Jurkat, Clone E6-1 (cell line): ENCODE data around the gene ZDHHC11.
"Not testable (repeated sequence)": the region's sequence is repeated elsewhere in the genome, so short reads cannot be mapped to it uniquely, and the experiment has no call there.

ENCODE experiments used
- DNase-seq: peaks from one replicate; pipeline ENCODE4 v3.0.0-alpha.2; 2011; ENCODE audit warnings: low read depth, low spot score
- H3K4me3 ChIP-seq: 2 replicates; pipeline ENCODE4 v1.5.1; 2011; ENCODE audit warnings: mild to moderate bottlenecking, low read length, control low read depth, moderate library complexity

Gene ZDHHC11

DNA sequence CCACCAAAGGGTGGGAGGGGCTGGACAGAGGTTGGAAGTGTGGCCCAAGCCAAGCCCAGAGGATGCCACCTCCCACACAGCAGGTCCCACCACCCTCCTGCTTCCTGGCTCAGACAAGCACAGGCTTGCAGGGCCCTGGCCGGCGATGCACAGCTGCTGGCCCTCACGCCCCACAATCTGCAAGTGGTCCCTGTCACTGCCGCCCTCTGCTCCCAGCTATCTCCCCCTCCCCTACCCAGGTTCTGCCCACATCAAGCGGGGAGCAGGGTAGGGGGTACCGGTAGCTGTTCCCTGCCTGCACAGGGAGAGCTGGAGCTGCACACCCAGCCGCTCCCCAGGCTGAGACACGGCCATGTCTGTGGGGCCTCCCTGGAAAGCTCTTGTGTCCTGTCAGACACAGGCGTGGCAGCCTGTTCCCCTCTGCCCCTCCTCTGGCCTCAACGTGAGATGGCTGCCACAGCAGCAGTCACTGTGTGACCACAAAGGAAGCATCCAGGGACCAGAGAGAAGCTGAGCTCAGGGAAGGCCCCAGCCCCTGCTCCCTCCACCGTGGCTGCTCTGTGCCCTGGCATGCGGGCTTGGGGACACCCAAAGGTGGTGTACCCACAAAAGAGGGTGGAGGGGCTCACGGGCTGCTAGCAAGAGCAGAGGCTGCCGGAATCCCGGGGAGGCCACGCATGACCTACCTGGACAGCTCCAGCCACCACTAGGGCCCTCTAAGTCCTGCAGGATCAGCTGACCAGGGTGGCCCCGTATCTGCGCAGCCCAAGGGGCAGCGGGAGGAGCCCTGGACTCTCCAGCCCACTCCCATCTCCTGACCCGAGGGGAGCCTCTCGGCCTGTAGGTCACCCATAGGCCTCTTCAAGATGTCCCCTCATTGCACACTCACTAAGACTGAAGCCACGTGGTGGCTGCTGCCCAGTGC is 10.9 kb upstream of the ZDHHC11 start:
- no peak for DNase-seq

DNA sequence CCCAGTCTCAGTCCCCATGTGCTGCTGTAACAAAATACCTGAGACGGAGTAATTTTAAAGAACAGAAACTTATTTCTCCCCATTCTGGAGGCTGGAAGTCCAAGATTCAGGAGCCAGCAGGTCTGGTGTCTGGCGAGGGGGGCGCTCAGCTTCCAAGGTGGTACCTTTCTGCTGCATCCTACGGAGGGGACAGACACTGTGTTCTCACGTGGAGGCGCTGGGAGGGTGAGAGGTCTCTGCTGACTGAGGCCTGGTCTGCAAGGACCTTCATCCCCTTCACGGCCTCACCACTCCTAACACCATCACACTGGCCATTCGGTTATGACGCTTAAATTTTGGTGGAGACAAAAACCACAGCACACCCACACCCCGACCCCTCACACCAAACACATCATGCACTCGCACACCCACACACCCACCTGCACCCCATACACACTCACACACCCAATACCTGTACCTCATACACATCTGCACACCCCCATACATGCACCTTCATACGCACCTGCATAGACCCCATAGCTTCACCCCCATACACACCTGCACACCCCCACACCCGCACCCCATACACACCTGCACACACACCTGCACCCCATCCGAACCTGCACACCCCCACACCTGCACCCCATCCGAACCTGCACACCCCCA is 9.8 kb upstream of the ZDHHC11 start:
- no peak overlapping the region for H3K4me3 ChIP-seq
- DNase-seq: no peak

More for the DNA sequence above, 10.9 kb upstream of the ZDHHC11 start:
- no peak overlapping the region for H3K4me3 ChIP-seq

DNA sequence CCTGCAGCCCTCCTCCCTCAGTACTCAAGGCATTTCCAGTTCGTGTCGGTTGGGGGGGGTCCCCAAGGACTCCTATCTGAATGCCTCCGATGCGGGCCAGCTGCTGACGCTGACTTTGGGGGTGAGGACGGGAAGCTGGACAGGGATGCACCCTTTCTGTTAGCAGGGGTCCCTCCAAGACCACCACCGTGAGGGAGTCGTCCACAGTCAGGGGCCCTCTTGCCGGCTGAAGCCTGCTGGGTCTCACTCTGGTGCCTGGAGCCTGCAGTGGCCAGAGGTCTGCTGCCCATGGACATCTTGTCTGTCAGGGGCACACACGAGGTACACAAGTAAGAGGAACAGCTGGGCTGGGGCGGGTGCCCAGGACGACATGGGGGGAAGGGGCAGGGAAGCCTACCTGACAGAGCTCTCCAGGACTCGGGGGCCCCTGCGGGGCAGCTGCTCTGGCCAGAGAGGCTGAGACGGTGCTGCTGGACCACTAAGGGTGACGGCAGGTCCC is 9.1 kb upstream of the ZDHHC11 start:
- DNase-seq: no peak
- H3K4me3 ChIP-seq: no peak overlapping the region

DNA sequence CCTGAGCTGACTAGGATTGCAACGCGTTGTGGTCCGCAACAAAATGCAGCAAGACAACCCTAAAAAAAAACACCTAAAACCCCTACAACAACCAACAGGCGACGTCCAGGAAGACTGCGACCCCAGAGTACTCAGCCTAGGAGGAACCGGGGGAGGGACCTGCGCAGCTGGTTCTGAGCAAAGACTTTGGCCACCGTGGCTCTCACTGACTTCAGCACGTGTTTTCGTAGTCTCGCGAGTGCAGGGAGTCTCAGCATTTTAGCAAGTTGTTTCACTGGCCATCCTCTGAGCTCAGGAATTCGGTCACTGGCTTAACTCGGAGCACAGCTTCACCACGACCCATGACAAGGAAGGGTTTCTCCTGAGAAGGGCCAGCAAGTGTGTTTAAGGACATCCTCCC is 8.6 kb upstream of the ZDHHC11 start:
- no peak for DNase-seq
- H3K4me3 ChIP-seq: no peak overlapping the region

DNA sequence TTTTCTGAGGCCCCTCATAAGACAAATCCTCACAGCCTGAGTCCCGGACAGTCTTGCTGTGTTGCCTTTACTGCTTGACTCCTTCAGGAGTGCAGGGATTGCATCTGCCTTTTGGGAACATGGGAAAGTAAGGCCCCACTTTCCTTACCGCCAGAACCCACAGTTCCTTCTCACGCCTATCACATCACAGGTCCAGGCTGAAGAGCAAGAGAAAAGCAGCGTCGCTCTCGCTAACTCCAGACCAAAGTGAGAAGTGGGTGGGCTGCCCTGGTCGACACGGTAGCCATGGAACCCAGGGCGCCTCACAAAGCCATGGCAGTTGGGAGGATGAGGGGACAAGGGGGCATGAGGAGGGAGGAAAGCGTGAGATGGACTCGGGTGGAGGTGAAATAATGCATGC is 7.9 kb upstream of the ZDHHC11 start:
- no peak for DNase-seq
- no peak overlapping the region for H3K4me3 ChIP-seq

DNA sequence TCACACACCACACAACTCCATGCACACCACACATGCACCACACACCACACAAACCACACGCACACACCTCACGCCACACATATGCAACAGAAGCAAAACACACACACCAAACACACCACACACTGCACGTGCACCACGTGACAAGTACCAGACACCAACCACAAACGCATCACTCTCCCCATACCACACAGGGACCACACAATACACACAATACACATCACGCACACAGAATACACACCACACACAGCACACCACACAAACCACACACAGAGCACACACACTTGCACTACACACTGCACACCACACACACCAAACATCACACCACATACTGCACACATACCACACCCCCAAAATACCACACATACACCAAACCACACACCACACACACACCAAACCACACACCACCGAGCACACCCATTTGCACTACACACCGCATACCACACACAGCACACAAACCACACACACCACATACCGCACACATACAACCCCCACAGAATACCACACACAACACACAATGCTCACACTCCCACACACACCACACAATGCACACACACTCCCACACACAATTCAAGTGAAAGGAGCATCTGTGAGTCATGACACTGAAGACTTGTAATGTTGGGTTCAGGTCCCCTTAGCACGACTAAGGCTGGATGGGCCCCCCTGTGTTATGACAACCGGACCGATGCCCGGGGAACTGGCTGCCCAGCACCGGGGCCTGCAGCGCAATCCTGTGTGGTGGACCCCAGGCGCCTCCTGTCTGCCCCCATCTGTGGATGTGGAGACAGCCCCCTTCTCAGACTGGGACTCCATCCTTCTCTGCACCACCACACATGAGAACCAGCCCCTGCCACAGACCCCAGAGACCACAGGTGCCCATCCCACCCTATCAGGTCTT is 6.0 kb upstream of the ZDHHC11 start:
- peak; percentile 21 for DNase-seq
- no peak overlapping the region for H3K4me3 ChIP-seq

DNA sequence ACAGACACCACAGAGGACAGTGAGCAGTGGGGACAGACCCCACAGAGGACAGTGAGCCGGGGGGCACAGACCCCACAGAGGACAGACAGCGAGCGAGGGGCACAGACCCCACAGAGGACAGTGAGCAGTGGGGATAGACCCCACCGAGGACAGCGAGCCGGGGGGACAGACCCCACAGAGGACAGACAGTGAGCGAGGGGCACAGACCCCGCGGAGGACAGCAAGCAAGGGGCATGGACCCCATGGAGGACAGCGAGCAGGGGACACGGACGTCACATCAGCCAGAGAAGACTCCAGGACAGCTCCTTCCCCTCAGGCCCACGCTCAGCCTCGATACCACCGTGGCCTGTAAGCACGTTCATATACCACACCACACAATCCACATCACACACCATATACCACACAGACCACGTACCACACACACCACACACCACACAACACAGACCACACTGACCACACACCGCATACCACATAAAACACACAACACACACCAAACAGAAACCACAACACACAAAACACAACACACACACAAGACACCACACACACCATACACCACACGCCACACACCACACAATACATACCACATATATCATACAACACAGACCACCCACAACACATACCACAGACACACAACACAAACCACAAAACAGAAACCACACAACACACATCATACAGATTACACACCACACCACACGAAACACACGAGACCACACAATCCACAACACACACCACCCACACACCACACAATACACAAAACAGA is 5.2 kb upstream of the ZDHHC11 start:
- H3K4me3 ChIP-seq: no peak overlapping the region
- DNase-seq: peak; percentile 55

DNA sequence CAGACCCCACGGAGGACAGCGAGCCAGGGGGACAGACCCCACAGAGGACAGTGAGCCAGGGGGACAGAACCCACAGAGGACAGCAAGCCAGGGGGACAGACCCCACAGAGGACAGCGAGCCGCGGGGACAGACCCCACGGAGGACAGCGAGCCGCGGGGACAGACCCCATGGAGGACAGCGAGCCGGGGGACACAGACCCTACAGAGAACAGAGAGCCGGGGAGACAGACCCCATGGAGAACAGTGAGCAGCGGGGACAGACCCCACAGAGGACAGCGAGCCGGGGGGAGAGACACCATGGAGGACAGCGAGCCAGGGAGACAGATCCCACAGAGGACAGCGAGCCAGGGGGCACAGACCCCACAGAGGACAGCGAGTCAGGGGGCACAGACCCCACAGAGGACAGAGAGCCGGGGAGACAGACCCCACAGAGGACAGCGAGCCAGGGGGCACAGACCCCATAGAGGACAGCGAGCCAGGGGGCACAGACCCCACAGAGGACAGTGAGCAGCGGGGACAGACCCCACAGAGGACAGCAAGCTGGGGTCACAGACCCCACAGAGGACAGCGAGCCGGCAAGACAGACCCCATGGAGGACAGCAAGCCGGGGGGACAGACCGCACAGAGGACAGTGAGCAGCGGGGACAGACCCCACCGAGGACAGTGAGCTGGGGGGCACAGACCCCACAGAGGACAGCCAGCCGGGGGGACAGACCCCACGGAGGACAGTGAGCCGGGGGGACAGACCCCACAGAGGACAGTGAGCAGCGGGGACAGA is 4.4 kb upstream of the ZDHHC11 start:
- DNase-seq: no peak
- no peak overlapping the region for H3K4me3 ChIP-seq

DNA sequence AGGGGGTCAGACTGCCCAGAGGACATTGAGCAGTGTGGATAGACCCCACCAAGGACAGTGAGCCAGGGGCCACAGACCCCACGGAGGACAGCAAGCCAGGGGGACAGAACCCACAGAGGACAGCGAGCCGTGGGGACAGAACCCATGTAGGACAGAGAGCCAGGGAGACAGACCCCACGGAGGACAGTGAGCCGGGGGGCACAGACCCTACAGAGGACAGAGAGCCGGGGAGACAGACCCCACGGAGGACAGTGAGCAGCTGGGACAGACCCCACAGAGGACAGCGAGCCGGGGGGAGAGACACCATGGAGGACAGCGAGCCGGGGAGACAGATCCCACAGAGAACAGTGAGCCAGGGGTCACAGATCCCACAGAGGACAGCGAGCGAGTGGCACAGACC is 3.4 kb upstream of the ZDHHC11 start:
- H3K4me3 ChIP-seq: no peak overlapping the region
- no peak for DNase-seq

DNA sequence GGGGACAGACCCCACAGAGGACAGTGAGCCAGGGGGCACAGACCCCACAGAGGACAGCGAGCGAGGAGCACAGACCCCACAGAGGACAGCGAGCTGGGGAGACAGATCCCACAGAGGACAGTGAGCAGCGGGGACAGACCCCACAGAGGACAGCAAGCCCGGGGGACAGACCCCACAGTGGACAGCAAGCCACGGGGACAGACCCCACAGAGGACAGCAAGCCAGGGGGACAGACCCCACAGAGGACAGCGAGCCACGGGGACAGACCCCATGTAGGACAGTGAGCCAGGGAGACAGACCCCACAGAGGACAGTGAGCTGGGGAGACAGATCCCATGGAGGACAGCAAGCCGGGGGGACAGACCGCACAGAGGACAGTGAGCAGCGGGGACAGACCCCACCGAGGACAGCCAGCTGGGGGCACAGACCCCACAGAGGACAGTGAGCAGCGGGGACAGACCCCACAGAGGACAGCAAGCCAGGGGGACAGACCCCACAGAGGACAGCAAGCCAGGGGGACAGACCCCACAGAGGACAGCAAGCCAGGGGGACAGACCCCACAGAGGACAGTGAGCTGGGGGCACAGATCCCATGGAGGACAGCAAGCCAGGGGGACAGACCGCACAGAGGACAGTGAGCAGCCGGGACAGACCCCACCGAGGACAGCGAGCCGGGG is 2.8 kb upstream of the ZDHHC11 start:
- H3K4me3 ChIP-seq, DNase-seq: not testable (repeated sequence)

DNA sequence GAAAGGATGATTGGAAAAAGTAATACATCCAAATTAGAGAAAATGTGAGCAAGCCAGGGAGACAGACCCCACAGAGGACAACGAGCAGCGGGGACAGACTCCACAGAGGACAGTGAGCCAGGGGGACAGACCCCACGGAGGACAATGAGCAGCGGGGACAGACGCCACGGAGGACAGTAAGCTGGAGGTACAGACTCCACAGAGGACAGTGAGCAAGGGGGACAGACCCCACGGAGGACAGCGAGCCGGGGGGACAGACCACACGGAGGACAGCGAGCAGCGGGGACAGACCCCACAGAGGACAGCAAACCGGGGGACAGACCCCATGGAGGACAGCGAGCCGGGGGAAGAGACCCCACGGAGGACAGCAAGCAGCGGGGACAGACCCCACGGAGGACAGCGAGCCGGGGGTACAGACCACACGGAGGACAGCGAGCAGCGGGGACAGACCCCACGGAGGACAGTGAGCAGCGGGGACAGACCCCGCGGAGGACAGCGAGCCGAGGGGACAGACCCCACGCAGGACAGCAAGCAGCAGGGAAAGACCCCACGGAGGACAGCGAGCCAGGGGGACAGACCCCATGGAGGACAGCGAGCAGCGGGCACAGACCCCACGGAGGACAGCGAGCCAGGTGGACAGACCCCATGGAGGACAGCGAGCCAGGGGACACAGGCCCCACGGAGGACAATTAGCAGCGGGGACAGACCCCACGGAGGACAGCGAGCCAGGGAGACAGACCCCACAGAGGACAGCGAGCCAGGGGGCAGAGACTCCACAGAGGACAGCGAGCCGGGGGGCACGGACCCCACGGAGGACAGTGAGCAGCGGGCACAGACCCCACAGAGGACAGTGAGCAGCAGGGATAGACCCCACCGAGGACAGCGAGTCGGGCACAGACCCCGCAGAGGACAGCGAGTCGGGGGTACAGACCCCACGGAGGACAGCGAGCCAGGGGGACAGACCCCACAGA is 1.9 kb upstream of the ZDHHC11 start:
- DNase-seq: no peak
- H3K4me3 ChIP-seq: no peak overlapping the region

DNA sequence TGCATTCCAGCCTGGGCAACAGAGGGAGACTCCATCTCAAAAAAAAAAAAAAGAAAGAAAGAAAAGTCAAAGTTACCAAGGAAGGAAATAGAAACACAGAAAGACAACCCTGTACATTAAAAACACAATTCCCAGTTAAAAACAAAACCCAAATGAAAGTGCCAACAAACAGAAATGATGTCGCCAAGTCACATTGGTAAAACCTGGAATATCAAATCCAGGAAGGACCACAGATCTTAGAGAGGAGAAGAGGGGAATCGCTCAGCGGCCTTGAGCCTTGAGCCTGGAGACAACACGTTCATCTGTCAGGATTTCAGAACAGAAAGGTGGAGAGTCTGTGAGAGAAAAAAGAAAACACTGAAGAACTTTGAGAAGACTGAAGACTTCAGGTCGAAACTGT is 1.2 kb upstream of the ZDHHC11 start:
- DNase-seq: no peak

DNA sequence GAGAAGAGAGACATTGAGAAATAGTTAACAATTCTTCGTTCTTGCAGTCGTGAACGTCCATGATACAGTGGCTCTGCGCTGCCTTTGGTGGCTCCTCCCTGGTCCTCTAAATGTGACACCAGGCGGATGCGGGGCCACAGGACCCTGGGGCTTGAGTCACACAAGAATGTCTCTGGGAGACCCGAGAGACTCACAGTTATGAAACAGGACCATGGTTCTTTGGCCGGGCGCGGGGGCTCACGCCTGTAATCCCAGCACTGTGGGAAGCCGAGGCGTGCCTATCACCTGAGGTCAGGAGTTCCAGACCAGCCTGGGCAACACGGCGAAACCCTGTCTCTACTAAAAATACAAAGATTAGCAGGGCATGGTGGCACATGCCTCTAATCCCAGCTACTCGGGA is 767 bp upstream of the ZDHHC11 start:
- H3K4me3 ChIP-seq: no peak overlapping the region
- DNase-seq: no peak

More for the DNA sequence above, 1.2 kb upstream of the ZDHHC11 start:
- no peak overlapping the region for H3K4me3 ChIP-seq

DNA sequence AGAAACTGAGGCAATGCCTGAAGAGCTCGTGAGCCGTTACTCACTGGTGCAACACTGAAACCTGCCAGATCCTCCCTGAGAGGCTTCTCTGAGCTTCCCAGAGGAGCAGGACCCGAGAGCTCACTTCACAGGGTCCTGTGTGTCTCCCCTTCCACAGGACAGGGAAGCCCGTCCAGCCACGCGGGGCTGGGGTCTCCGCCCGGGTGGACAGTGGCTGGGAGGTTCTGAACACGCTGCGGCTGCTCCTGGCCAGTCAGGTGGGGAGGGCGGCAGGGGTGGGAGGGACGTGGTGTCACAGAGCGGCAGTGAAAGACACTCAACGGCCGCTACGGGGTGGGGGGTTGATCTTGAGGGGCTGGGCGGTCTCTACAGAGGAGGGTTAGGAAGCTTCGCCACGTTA is 290 bp upstream of the ZDHHC11 start:
- DNase-seq: no peak
- no peak overlapping the region for H3K4me3 ChIP-seq

DNA sequence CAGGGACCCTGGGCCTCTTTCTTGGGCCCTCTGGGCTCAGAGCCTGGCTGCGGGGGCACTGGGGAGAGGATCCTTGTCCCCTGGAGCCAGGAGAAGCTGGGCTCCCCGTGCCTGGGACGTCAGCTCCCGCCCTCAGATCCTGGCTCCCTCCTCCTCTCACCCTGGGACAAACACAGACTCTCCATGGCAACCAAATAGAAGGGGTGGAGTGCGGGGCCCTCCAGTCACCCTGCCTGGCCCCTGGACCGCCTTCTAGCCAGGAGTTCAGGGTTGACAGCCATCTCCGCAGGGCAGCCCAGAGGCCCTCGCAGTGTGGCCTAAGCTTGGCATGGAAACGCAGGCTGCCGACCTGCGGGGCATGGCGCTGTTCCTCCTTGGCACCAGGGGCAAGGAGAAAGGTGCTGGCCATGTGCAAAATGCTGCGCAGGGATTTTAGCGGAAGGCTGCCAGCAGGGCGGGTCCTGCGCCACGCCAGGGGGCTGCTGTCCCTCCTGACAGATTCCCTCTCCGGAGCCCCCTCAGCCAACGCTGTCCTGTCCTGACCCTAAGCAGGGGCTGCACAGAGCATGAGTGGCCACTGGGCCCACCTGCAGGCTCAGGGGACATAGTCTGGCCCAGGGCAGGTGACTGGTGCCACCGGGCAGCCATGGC is 1.0 kb downstream of the ZDHHC11 start:
- no peak for DNase-seq
- H3K4me3 ChIP-seq: no peak overlapping the region

DNA sequence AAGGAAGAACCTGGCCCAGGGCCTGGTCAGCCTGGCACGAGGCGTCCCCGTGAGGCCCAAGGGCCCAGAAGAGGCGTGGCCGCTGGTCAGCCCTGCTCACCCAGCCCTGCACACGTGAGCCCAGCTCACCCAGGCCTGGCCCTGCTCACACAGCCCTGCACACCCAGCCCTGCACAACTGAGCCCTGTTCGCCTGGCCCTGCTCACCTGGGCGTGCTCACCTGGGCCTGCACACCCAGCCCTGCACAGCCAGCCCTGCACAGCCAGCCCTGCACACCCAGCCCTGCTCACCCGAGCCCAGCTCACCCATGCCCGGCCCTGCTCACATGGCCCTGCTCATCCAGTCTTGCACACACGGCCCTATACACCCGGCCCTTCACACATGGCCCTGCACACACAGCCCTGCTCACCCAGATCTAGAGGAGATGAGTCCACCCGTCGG is 2.1 kb downstream of the ZDHHC11 start:
- no peak overlapping the region for H3K4me3 ChIP-seq
- DNase-seq: no peak
